Breast epithelium (tissue), 4 donors: ENCODE measurements around the gene CNTN5. TPM values are rescaled to one million over a fixed set of nuclear protein-coding genes. Genes with fewer than 3 reads are reported as not detected.
"Not testable (repeated sequence)": the region's sequence is repeated elsewhere in the genome, so short reads cannot be mapped to it uniquely, and the experiment has no call there.

Source experiments
- DNase-seq, 2 donors: peaks; one replicate each; pipeline ENCODE4 v3.0.0-alpha.2; 2019; ENCODE audit warnings: low spot score in 2 of 2
- H3K27ac ChIP-seq, 2 donors: fragments of 200-600 bp; sonication (generic) in 1 of 2; one replicate each; pipeline ENCODE4 v1.5.1; 2016 to 2019; ENCODE audit warnings: mild to moderate bottlenecking in 1 of 2
- H3K27me3 ChIP-seq, 2 donors: fragments of 200-600 bp; sonication (generic) in 1 of 2; one replicate each; pipeline versions ENCODE4 v1.5.1 to v1.6.0; 2017 to 2019; ENCODE audit warnings: control low read depth in 1 of 2, mild to moderate bottlenecking in 1 of 2
- H3K36me3 ChIP-seq: fragments of 200-600 bp; one replicate; pipeline ENCODE4 v1.5.1; 2019
- H3K4me1 ChIP-seq, 2 donors: fragments of 200-600 bp; sonication (generic); one replicate each; pipeline ENCODE4 v1.5.1; 2016 to 2019; ENCODE audit warnings: control low read depth in 1 of 2
- H3K4me3 ChIP-seq, 3 donors: fragments of 200-600 bp; sonication (generic); 1 replicate in 2 of 3; 2 replicates in 1 of 3; pipeline ENCODE4 v1.5.1; 2016 to 2019; ENCODE audit warnings: mild to moderate bottlenecking in 3 of 3, moderate library complexity in 2 of 3
- H3K9me3 ChIP-seq, 2 donors: fragments of 200-600 bp; sonication (generic) in 1 of 2; one replicate each; pipeline ENCODE4 v1.5.1; 2016 to 2019; ENCODE audit warnings: control low read depth in 1 of 2
- POLR2A ChIP-seq: fragments of 450-650 bp; IDR thresholded peaks from one replicate; pipeline ENCODE4 v1.6.1; 2016; ENCODE audit warnings: antibody characterized with exemption, mild to moderate bottlenecking, moderate library complexity
- POLR2AphosphoS5 ChIP-seq, 3 donors: sonication (generic); formaldehyde crosslinking; IDR thresholded peaks; one replicate each; pipeline ENCODE4 v1.6.1; 2017; ENCODE audit warnings: antibody characterized with exemption in 3 of 3
- intact Hi-C: fragments of 100-400 bp; cut with DNase I; formaldehyde crosslinking; loops from one replicate; pipeline ENCODE4 v1.15.1; 2023; ENCODE audit warnings: low total_unique reads
- total RNA-seq, 3 donors: library from RNA; depleted of rRNA; stranded (reverse); fragments of >200 nt; gene quantifications; one replicate each; pipeline ENCODE4 v1.1.0, GENCODE V29; 2016
- TF ChIP-seq, protein P1 (sequence below), 3 donors: fragments of 450-650 bp; IDR thresholded peaks; one replicate each; pipeline ENCODE4 v1.5.1; 2016 to 2017; ENCODE audit warnings: antibody characterized with exemption in 3 of 3, mild to moderate bottlenecking in 3 of 3, moderate library complexity in 3 of 3

CNTN5 gene
- total RNA-seq, 3 donors from 2014 or later: not detected

DNA sequence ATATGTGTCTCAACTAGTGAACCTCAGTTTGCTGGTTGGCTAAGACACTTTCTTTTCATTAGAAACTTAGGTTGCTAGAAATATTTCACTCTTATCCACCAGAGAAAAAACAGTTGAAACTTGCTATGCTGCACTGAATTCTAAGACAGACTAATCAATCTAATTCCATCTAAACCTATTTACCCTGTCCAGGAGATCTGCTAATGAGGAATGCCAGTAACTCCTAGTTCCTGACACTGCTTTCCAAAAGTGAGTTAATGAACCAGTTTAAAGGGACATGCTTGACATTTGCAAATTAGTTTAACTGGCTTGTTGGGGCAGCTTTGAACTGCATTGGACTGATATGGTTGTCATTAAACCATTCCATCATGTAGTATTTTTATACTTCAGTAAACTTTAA, 258.5 kb downstream of the CNTN5 start:
- intact Hi-C loops: no loop called here
- no peaks in the 10 kb centered on the region for H3K36me3 ChIP-seq
- no peaks in the 10 kb centered on the region for H3K9me3 ChIP-seq
- H3K4me3 ChIP-seq: no peak overlapping the region
- no peak for DNase-seq
- no peaks in the 10 kb centered on the region for H3K4me1 ChIP-seq
- H3K27ac ChIP-seq: no peak overlapping the region
- no peak for TF ChIP-seq POLR2A
- TF ChIP-seq POLR2AphosphoS5 (IDR thresholded peaks at IDR 0.05): no peak
- TF ChIP-seq, protein P1, sequence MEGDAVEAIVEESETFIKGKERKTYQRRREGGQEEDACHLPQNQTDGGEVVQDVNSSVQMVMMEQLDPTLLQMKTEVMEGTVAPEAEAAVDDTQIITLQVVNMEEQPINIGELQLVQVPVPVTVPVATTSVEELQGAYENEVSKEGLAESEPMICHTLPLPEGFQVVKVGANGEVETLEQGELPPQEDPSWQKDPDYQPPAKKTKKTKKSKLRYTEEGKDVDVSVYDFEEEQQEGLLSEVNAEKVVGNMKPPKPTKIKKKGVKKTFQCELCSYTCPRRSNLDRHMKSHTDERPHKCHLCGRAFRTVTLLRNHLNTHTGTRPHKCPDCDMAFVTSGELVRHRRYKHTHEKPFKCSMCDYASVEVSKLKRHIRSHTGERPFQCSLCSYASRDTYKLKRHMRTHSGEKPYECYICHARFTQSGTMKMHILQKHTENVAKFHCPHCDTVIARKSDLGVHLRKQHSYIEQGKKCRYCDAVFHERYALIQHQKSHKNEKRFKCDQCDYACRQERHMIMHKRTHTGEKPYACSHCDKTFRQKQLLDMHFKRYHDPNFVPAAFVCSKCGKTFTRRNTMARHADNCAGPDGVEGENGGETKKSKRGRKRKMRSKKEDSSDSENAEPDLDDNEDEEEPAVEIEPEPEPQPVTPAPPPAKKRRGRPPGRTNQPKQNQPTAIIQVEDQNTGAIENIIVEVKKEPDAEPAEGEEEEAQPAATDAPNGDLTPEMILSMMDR (IDR thresholded peaks at IDR 0.05): no peak
- H3K27me3 ChIP-seq: no peaks in the 10 kb centered on the region

DNA sequence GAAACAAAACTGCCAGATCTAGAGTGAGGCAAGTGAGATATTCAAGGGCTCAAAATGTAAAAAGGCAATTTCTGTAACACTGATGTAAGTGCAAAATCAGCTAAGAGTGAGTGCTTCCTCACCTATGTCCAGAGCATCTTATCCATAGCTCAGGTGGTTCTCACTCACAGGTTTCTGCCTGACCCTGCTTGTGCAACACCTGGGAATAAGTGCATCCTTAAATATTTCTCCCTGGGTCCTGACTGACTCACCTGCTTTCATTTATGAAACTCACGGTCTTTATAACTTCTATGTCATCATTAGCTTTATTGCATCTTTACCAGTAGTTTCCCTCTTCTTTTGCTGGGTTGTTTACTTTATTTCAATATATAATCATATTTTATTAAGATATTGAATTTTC, 260.6 kb downstream of the CNTN5 start:
- H3K36me3 ChIP-seq: no peaks in the 10 kb centered on the region
- no peak for DNase-seq
- intact Hi-C loops: no loop called here
- H3K27me3 ChIP-seq: no peaks in the 10 kb centered on the region
- no peak overlapping the region for H3K4me3 ChIP-seq
- no peaks in the 10 kb centered on the region for H3K9me3 ChIP-seq
- TF ChIP-seq, protein P1 (IDR thresholded peaks at IDR 0.05): no peak
- TF ChIP-seq POLR2A (no peak), POLR2AphosphoS5 (IDR thresholded peaks at IDR 0.05) (no peak)
- H3K27ac ChIP-seq: no peak overlapping the region
- no peaks in the 10 kb centered on the region for H3K4me1 ChIP-seq

DNA sequence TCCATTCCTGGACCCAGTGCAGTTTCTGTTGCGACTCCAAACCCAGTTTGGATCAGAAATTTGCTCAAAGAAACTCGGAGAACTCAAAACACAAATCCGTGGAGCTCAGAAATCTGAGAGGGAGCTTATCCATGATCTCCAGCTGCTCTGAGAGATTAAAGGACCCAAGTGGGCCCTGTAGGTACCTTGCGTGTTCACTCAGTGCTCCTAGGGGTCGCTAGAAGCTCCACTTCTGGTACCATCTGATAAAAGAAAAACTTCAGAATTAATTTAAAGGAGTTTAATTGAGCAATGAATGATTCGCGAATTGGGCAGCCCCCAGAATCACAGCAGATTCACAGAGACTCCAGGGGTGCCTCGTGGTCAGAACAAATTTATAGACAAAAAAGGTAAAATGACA, 277.2 kb downstream of the CNTN5 start:
- H3K4me1 ChIP-seq, H3K4me3 ChIP-seq, H3K27ac ChIP-seq, H3K27me3 ChIP-seq, DNase-seq, H3K36me3 ChIP-seq, intact Hi-C loops: not testable (repeated sequence)
- peaks cover 0 to 12% of the 10 kb centered on the region in 2 donors for H3K9me3 ChIP-seq

DNA sequence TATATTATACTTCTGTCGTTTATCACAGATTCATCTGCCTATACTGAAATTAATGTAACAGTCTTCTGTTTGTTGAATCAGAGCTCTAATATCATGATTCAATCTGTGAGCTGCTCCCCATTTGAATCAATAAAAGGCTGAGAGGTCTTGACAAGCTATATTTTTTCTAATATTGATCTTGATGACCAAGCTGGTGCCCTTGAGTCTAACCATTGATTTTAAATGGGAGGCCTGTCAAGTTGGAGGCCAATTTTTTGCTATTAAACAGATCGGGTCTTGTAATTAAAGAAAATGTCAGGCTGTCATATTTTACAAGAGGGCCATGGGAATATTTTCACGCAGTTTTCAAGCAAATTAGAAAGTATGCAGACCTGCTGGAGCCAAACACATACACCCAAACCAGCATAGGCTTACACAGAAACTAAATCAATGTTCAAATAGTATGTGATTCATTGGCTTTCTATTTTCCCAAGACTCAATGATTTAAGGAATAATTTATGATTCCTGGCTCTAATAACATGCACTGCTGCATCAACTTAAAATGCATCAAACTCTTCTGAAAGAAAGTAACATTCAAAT, 286.9 kb downstream of the CNTN5 start:
- H3K36me3 ChIP-seq: no peaks in the 10 kb centered on the region
- intact Hi-C loops: no loop called here

DNA sequence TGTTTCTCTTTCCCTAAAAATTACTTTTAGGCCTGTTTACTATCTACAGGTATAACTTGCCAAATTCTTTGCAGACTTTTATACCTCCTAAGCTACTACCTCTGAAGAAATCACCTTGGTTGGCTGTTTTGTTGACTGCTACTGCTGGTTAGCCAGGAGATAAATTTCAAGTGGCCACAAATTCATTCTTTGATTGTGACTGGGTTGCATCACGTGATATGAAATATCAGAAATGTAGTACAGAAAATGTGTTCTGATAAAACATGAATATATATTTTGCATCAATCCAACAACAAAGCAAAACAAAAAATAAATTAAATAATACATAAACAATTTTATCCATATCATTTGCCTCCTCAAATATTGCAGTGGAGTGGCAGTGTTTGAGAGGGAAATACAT, 291.1 kb downstream of the CNTN5 start:
- intact Hi-C loops: no loop called here
- Histone ChIP-seq H3K27ac (no peak overlapping the region), H3K27me3 (no peaks in the 10 kb centered on the region), H3K36me3 (no peaks in the 10 kb centered on the region), H3K4me1 (no peaks in the 10 kb centered on the region), H3K9me3 (no peaks in the 10 kb centered on the region), H3K4me3 (no peak overlapping the region)
- TF ChIP-seq, protein P1 (IDR thresholded peaks at IDR 0.05): no peak
- no peak for TF ChIP-seq POLR2AphosphoS5 (IDR thresholded peaks at IDR 0.05)
- TF ChIP-seq POLR2A: no peak
- no peak for DNase-seq

More for the DNA sequence above, 286.9 kb downstream of the CNTN5 start:
- H3K4me3 ChIP-seq: no peak overlapping the region
- no peak for DNase-seq
- no peak overlapping the region for H3K27ac ChIP-seq
- TF ChIP-seq, protein P1 (IDR thresholded peaks at IDR 0.05): no peak
- TF ChIP-seq POLR2AphosphoS5 (IDR thresholded peaks at IDR 0.05): no peak
- TF ChIP-seq POLR2A: no peak
- H3K4me1 ChIP-seq: no peaks in the 10 kb centered on the region
- no peaks in the 10 kb centered on the region for H3K9me3 ChIP-seq
- no peaks in the 10 kb centered on the region for H3K27me3 ChIP-seq
